ENCODE results near the gene MRPS18A. TPM values are rescaled to one million over a fixed set of nuclear protein-coding genes. Genes with fewer than 3 reads are reported as not detected.
A peak's percentile ranks its signal among the peaks of the same experiment; 100 is the strongest.

The MRPS18A gene
- total RNA-seq, 4 donors from 2014 or later, result 42.5 to 56.2 (median 50.9) TPM

DNA sequence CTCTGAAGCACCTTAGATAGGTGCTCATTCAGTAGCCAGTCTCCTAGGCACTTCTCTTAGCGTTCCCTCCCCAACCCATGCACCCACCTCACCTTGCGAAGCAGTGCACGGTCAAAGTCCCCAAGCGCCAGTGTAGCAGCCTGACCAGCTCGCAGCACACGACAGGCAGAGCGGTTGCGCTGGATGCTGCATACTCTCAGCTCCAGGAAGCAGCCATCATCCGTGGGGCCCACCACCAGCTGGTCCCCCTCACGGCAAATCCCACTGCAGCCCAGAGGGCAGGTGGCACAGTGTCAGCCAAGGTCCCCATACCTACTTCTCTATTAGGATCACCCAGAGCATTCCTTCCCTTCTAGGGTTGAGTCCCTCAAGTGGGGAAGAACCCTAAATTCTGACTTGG lies 65.0 kb downstream of the MRPS18A start:
- TF ChIP-seq, protein P1, sequence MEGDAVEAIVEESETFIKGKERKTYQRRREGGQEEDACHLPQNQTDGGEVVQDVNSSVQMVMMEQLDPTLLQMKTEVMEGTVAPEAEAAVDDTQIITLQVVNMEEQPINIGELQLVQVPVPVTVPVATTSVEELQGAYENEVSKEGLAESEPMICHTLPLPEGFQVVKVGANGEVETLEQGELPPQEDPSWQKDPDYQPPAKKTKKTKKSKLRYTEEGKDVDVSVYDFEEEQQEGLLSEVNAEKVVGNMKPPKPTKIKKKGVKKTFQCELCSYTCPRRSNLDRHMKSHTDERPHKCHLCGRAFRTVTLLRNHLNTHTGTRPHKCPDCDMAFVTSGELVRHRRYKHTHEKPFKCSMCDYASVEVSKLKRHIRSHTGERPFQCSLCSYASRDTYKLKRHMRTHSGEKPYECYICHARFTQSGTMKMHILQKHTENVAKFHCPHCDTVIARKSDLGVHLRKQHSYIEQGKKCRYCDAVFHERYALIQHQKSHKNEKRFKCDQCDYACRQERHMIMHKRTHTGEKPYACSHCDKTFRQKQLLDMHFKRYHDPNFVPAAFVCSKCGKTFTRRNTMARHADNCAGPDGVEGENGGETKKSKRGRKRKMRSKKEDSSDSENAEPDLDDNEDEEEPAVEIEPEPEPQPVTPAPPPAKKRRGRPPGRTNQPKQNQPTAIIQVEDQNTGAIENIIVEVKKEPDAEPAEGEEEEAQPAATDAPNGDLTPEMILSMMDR (IDR thresholded peaks at IDR 0.05), result no peak
- no peak for TF ChIP-seq POLR2A (IDR thresholded peaks at IDR 0.05)
- no peak overlapping the region for H3K4me3 ChIP-seq (ENCODE audit: low read depth, poor library complexity, severe bottlenecking)
- whole genome bisulfite sequencing, 2 donors, result 98% methylated on average over 10 of the region's 10 CpGs
- intact Hi-C loops (cut with DNase I; ENCODE audit: low total_unique reads), result no loop called here
- peak in 1 of 2 donors; percentile 36 for DNase-seq (ENCODE audit: low spot score in 2 of 2)

DNA sequence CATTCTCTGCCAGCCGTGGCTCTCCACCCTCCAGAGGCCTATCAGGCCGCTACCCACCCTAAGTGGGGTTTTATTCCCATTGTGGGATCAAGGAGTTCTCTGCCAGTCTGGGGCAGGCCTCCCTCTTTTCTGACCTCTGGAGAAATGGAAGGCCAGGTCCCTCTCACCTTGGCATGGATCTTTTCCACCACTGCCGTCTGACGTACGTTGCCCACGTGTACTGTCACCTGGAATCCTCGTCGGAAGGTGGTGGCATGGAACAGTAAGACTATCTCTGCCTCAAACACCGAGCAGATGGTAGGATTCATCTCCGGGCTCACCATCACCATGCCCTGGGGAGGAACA lies 65.8 kb downstream of the MRPS18A start:
- intact Hi-C loops (cut with DNase I; ENCODE audit: low total_unique reads), result no loop called here
- WGBS, 2 donors, result 94 to 95% methylated on average over 10 of the region's 10 CpGs
- H3K4me3 ChIP-seq (ENCODE audit: low read depth, poor library complexity, severe bottlenecking), result no peak overlapping the region
- DNase-seq (ENCODE audit: low spot score in 2 of 2), result peak in 1 of 2 donors; percentile 48
- TF ChIP-seq, protein P1 (IDR thresholded peaks at IDR 0.05), result no peak
- no peak for TF ChIP-seq POLR2A (IDR thresholded peaks at IDR 0.05)

Other genes starting within 250 kb of the MRPS18A start
- gene DLK2, start 232.2 kb downstream of the MRPS18A start, total RNA-seq, result 10 to 100 TPM; 29.3 to 55.0 (median 39.4) TPM
- gene TJAP1, start 210.2 kb downstream of the MRPS18A start, total RNA-seq, result 10 to 100 TPM; 15.9 to 30.4 (median 23.8) TPM
- under 1 TPM in 3 of 4 donors, not detected in 1; 0.36 to 0.53 (median 0.44) TPM for gene LRRC73, start 177.4 kb downstream of the MRPS18A start, total RNA-seq
- 100 to 1,000 TPM in 1 of 4 donors, 10 to 100 TPM in 3; 82.6 to 119 (median 89.0) TPM for gene YIPF3, start 170.9 kb downstream of the MRPS18A start, total RNA-seq
- 10 to 100 TPM; 29.7 to 38.0 (median 32.4) TPM for gene POLR1C, start 170.7 kb downstream of the MRPS18A start, total RNA-seq
- 10 to 100 TPM; 24.0 to 30.4 (median 27.3) TPM for gene XPO5, start 111.8 kb downstream of the MRPS18A start, total RNA-seq
- gene POLH, start 111.6 kb downstream of the MRPS18A start, total RNA-seq, result 10 to 100 TPM; 13.0 to 28.2 (median 15.7) TPM
- gene GTPBP2, start 58.5 kb downstream of the MRPS18A start, total RNA-seq, result 10 to 100 TPM; 31.1 to 39.9 (median 36.0) TPM
- 10 to 100 TPM; 20.8 to 31.1 (median 27.7) TPM for gene MAD2L1BP, start 52.0 kb downstream of the MRPS18A start, total RNA-seq
- under 1 TPM in 2 of 4 donors, not detected in 2; 0.17 to 0.42 TPM for gene RSPH9, start 42.8 kb downstream of the MRPS18A start, total RNA-seq
- 10 to 100 TPM; 36.2 to 91.3 (median 70.4) TPM for gene VEGFA, start 82.4 kb upstream of the MRPS18A start, total RNA-seq

Data from lower leg skin (tissue), 4 donors.